ENCODE results near the gene TRMT112.

The TRMT112 gene

DNA sequence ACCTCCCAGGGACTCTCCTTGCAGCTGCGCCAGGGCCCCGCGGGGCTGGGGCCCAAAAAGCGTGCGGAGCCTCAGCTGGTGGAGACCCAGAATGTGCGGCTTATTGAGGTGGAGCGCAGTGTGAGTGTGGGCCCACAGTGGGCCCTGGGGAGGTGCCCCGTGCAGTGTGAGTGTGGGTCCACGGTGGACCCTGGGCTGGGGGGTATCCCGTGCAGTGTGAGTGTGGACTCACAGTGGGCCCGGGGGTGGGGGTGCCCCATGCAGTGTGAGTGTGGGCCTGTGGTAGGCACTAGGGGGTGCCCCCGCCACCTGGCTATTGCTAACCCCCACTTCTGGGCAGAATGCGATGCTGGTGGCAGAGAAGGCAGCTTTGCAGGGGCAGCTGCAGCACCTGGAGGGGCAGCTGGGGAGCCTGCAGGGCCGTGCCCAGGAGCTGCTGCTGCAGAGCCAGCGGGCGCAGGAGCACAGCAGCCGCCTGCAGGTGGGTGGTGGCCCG, 33.8 kb upstream of the TRMT112 start:
- DNase-seq (ENCODE audit: low read depth) = no peak

GRCh38 chr11:64349404-64349803, 32.0 kb upstream of the TRMT112 start:
- no peak for DNase-seq (ENCODE audit: low read depth)

GRCh38 chr11:64349025-64349387, 31.6 kb upstream of the TRMT112 start:
- no peak for DNase-seq (ENCODE audit: low read depth)

DNA sequence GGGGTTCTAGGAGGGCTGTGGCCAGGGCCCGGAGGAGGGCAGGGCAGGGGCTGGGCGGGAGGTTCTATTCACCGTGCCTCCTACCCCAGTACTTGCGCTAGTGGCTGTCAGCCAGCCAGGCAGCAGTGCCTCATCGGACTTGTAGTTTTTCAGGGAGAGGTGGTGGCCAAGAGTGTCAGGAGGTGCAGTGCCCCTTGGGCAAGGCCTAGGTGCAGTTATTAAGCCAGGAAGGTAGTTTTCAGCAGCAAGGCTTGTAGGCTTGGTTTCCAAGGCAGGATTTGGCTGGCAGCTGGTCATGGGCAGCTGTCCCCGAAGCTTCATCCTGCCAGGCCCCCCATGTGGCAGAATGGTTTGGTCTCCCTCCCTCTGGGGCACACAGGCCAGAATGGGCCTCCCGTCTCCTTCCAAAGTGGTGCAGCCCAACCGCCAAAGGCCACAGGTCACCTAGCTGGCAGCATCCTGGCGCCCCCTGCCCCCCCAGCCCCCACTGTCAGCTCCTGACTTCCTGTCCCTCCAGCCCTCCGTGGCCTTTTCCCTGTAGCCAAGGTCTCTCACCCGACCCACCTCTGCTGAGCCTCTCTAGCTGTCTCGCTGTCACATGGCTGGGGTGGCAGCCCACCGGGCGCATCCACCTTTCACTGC, 31.1 kb upstream of the TRMT112 start:
- DNase-seq (ENCODE audit: low read depth) = no peak

DNA sequence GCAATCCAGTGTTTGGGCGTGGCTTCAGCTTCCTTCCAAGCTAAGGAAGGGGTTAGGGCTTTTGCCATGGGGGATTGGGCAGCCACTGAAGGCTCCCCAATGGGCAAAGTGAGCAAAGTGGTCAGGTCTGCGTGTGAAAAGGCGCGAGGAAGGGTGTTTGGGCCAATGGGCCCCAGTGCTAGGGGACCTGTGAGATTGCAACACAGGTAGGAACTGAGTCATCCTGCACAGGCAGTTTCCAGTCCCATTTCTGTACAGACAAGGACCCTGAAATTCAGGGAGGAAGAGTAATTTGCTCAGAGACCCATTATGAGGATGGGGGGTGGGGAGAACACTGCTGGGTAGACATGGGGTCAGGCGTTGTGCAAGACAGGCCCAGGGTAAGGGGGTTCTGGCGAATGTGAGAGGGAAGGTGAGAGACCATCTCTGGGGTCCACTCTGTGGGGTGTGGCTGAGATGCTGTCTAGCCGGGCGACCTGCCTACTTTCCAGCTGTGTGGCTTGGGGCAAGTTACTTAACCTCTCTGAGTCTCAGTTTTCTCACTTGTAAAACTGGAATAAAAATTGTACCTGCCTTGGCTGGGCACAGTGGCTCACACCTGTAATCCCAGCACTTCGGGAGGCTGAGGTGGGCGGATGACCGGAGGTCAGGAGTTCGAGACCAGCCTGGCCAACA, 30.0 kb upstream of the TRMT112 start:
- DNase-seq (ENCODE audit: low read depth) = peak; percentile 32

- DNase-seq (ENCODE audit: low read depth) = no peak
Measured at GRCh38 chr11:64344787-64345186, 27.4 kb upstream of the TRMT112 start.

DNA sequence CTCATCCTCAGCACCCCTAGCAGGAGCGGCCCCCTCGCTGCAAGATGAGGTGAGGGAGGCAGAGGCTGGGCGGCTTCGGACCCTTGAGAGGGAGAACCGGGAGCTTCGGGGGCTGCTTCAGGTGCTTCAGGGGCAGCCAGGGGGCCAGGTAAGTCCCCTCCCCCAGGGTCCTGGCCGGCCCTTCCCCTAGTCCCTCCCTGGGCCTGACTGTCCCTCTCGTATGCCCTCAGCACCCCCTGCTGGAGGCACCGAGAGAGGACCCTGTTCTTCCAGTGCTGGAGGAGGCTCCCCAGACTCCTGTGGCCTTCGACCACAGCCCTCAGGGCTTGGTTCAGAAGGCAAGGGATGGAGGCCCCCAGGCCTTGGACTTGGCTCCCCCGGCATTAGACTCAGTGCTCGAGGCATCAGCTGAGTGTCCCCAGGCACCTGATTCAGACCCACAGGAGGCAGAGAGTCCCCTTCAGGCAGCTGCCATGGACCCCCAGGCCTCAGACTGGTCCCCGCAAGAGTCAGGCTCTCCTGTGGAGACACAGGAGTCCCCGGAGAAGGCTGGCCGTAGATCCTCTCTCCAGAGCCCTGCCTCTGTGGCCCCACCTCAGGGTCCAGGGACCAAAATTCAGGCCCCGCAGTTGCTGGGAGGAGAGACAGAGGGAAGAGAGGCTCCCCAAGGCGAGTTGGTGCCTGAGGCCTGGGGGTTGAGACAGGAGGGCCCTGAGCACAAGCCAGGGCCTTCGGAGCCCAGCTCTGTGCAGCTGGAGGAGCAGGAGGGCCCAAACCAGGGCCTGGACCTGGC, 26.6 kb upstream of the TRMT112 start:
- no peak for DNase-seq (ENCODE audit: low read depth)

- no peak for DNase-seq (ENCODE audit: low read depth)
Measured at GRCh38 chr11:64342869-64343745, 25.7 kb upstream of the TRMT112 start.

GRCh38 chr11:64341851-64342791, 24.8 kb upstream of the TRMT112 start:
- peak; percentile 81 for DNase-seq (ENCODE audit: low read depth)

GRCh38 chr11:64341429-64341828, 24.1 kb upstream of the TRMT112 start:
- no peak for DNase-seq (ENCODE audit: low read depth)

DNA sequence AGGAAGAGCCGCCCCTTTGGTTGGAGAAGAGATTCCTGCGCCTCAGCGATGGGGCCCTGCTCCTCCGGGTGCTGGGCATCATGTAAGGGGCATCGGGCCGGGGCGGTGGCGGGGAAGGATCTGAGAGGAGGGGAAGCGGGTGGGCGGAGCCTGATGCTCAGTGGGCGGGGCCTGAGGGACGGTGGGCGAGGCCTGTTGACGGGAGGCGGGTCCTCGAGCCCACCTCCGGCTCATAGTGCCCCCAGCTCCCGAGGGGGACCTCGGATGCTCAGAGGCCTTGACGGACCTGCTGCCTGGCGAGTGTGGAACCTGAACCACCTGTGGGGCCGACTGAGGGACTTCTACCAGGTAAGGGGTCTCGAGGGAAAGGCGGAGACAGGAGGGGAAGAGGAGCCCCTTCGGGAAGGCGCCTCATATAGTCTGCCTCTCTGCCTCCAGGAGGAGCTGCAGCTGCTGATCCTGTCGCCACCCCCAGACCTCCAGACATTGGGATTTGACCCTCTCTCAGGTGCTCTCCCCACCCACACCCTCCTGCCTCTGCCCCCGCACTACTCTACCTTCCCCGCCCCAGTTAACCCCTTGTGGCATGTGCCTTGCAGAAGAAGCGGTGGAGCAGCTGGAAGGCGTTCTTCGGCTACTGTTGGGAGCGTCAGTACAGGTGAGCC, 23.4 kb upstream of the TRMT112 start:
- DNase-seq (ENCODE audit: low read depth) = no peak

- DNase-seq (ENCODE audit: low read depth) = no peak
Measured at GRCh38 chr11:64339754-64340408, 22.5 kb upstream of the TRMT112 start, which contains the start of gene CCDC88B. CCDC88B (plus strand) TSS chr11:64340204; CDS start chr11:64340267, 63 bp downstream.

DNA sequence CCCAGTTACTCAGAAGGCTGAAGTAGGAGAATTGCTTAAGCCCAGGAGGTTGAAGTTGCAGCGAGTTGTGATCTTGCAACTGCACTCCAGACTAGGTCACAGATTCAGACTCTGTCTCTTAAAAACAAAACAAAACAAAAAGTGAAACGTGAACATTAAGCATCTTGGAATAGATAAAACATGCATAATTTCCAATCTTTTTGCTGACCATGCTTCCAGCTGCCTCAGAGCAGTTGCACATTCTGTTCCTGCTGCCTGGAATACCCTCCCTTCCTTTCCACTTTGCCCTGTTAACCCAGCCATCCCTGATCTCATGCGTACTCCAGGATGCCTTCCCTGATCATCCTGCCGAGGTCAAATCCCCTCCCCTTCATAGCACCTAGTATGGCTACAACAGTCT, 21.9 kb upstream of the TRMT112 start:
- DNase-seq (ENCODE audit: low read depth) = no peak

DNA sequence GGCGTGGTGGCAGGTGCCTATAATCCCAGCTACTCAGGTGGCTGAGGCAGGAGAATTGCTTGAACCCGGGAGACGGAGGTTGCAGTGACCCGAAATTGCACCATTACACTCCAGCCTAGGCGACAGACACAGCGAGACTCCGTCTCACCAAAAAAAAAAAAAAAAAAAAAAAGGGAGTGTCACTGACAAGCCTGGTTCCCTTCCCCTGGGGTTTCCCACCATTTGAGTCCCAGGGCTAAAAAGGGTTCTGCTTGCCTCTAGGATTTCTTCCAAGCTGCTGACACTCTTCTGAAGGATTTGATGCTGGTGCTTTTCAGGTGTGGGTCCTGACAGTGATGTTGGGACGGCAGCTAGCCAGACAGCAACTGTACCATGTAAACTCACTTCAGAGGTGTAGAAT, 21.4 kb upstream of the TRMT112 start:
- DNase-seq (ENCODE audit: low read depth) = no peak

GRCh38 chr11:64337538-64338249, 20.3 kb upstream of the TRMT112 start:
- peak; percentile 56 for DNase-seq (ENCODE audit: low read depth)

GRCh38 chr11:64334764-64335735, 17.7 kb upstream of the TRMT112 start:
- peak; percentile 99 for DNase-seq (ENCODE audit: low read depth)

DNA sequence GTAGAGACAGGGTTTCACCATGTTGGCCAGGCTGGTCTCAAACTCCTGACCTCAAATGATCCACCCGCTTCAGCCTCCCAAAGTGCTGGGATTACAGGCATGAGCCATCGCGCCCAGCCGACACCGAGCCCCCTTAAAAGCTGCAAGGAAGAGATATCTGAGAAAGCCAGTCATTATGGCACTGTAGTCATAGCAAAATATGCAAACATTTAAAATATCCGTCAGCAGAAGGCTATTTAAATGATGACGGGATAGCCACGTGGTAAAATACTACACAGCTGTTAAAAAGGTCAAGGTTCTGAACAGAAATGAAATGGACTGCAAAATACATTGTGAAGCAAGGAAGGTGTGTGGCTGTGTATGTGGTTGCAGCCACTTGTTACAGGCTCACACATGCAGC, 16.2 kb upstream of the TRMT112 start:
- no peak for DNase-seq (ENCODE audit: low read depth)

All from amniotic epithelial cell (primary cell).